Measurements from ENCODE around the gene DDX47. TPM values are rescaled to one million over a fixed set of nuclear protein-coding genes. Genes with fewer than 3 reads are reported as not detected.

Gene DDX47
- total and polyA plus RNA-seq, 4 donors, result 23.8 to 46.0 (median 41.7) TPM

- Histone ChIP-seq H3K27me3 (ENCODE audit: control insufficient read depth in 1 of 2, insufficient read depth in 2 of 2, low read length in 1 of 2) (no peaks in the 10 kb centered on the region), H3K4me3 (ENCODE audit: low read length in 2 of 2) (peak overlapping the region in 1 of 2 donors; percentile 28), H3K4me1 (ENCODE audit: control insufficient read depth in 1 of 2, insufficient read depth in 2 of 2, low read length in 2 of 2) (peaks cover 3 to 6% of the 10 kb centered on the region in 2 donors), H3K36me3 (ENCODE audit: control insufficient read depth in 1 of 2, insufficient read depth in 2 of 2, low read length in 1 of 2) (no peaks in the 10 kb centered on the region), H3K9me3 (ENCODE audit: control insufficient read depth, low read length) (no peaks in the 10 kb centered on the region), H3K27ac (ENCODE audit: low read depth in 1 of 2, low read length in 2 of 2) (no peak overlapping the region)
- WGBS, 2 donors, result 2 to 4% methylated on average over 7 of the region's 7 CpGs
- DNase-seq, result no peak
- no peak for ATAC-seq (ENCODE audit: low FRiP score)
- intact Hi-C loops (cut with DNase I), result no loop called here
Measured at GRCh38 chr12:12791756-12792369, 21.3 kb upstream of the DDX47 start.

GRCh38 chr12:12792421-12792820 is 20.7 kb upstream of the DDX47 start:
- intact Hi-C loops (cut with DNase I), result no loop called here
- no peak for DNase-seq
- Histone ChIP-seq H3K4me1 (ENCODE audit: control insufficient read depth in 1 of 2, insufficient read depth in 2 of 2, low read length in 2 of 2) (peaks cover 3 to 6% of the 10 kb centered on the region in 2 donors), H3K27ac (ENCODE audit: low read depth in 1 of 2, low read length in 2 of 2) (no peak overlapping the region), H3K36me3 (ENCODE audit: control insufficient read depth in 1 of 2, insufficient read depth in 2 of 2, low read length in 1 of 2) (no peaks in the 10 kb centered on the region), H3K27me3 (ENCODE audit: control insufficient read depth in 1 of 2, insufficient read depth in 2 of 2, low read length in 1 of 2) (no peaks in the 10 kb centered on the region), H3K9me3 (ENCODE audit: control insufficient read depth, low read length) (no peaks in the 10 kb centered on the region), H3K4me3 (ENCODE audit: low read length in 2 of 2) (no peak overlapping the region)
- 46 to 49% methylated on average over 6 of the region's 6 CpGs for WGBS, 2 donors
- no peak for ATAC-seq (ENCODE audit: low FRiP score)

- Histone ChIP-seq H3K4me1 (ENCODE audit: control insufficient read depth in 1 of 2, insufficient read depth in 2 of 2, low read length in 2 of 2) (peaks cover 0 to 6% of the 10 kb centered on the region in 2 donors), H3K36me3 (ENCODE audit: control insufficient read depth in 1 of 2, insufficient read depth in 2 of 2, low read length in 1 of 2) (no peaks in the 10 kb centered on the region), H3K27me3 (ENCODE audit: control insufficient read depth in 1 of 2, insufficient read depth in 2 of 2, low read length in 1 of 2) (no peaks in the 10 kb centered on the region), H3K4me3 (ENCODE audit: low read length in 2 of 2) (no peak overlapping the region), H3K27ac (ENCODE audit: low read depth in 1 of 2, low read length in 2 of 2) (no peak overlapping the region), H3K9me3 (ENCODE audit: control insufficient read depth, low read length) (no peaks in the 10 kb centered on the region)
- WGBS, 2 donors, result 96 to 98% methylated on average over 2 of the region's 2 CpGs
- no peak for DNase-seq
- no peak for ATAC-seq (ENCODE audit: low FRiP score)
- intact Hi-C loops (cut with DNase I), result no loop called here
Measured at GRCh38 chr12:12794686-12795085, 18.5 kb upstream of the DDX47 start.

GRCh38 chr12:12796171-12796570 is 17.0 kb upstream of the DDX47 start:
- intact Hi-C loops (cut with DNase I), result no loop called here
- WGBS, 2 donors, result 51 to 54% methylated on average over 3 of the region's 3 CpGs
- H3K36me3 ChIP-seq (ENCODE audit: control insufficient read depth in 1 of 2, insufficient read depth in 2 of 2, low read length in 1 of 2), result no peaks in the 10 kb centered on the region
- no peak for DNase-seq
- no peaks in the 10 kb centered on the region for H3K9me3 ChIP-seq (ENCODE audit: control insufficient read depth, low read length)
- H3K27ac ChIP-seq (ENCODE audit: low read depth in 1 of 2, low read length in 2 of 2), result no peak overlapping the region
- no peaks in the 10 kb centered on the region for H3K27me3 ChIP-seq (ENCODE audit: control insufficient read depth in 1 of 2, insufficient read depth in 2 of 2, low read length in 1 of 2)
- H3K4me3 ChIP-seq (ENCODE audit: low read length in 2 of 2), result no peak overlapping the region
- ATAC-seq (ENCODE audit: low FRiP score), result no peak
- H3K4me1 ChIP-seq (ENCODE audit: control insufficient read depth in 1 of 2, insufficient read depth in 2 of 2, low read length in 2 of 2), result peaks cover 0 to 6% of the 10 kb centered on the region in 2 donors

GRCh38 chr12:12796928-12797793 is 16.0 kb upstream of the DDX47 start:
- WGBS, 2 donors, result 94 to 97% methylated on average over 9 of the region's 9 CpGs

GRCh38 chr12:12797794-12798152 is 15.4 kb upstream of the DDX47 start:
- Histone ChIP-seq H3K4me3 (ENCODE audit: low read length in 2 of 2) (no peak overlapping the region), H3K4me1 (ENCODE audit: control insufficient read depth in 1 of 2, insufficient read depth in 2 of 2, low read length in 2 of 2) (no peaks in the 10 kb centered on the region), H3K9me3 (ENCODE audit: control insufficient read depth, low read length) (no peaks in the 10 kb centered on the region), H3K36me3 (ENCODE audit: control insufficient read depth in 1 of 2, insufficient read depth in 2 of 2, low read length in 1 of 2) (no peaks in the 10 kb centered on the region), H3K27me3 (ENCODE audit: control insufficient read depth in 1 of 2, insufficient read depth in 2 of 2, low read length in 1 of 2) (no peaks in the 10 kb centered on the region), H3K27ac (ENCODE audit: low read depth in 1 of 2, low read length in 2 of 2) (no peak overlapping the region)
- intact Hi-C loops (cut with DNase I), result no loop called here
- DNase-seq, result no peak
- 88 to 94% methylated on average over 3 of the region's 3 CpGs for WGBS, 2 donors
- no peak for ATAC-seq (ENCODE audit: low FRiP score)

More at GRCh38 chr12:12796928-12797793, 16.0 kb upstream of the DDX47 start:
- intact Hi-C loops (cut with DNase I), result no loop called here
- Histone ChIP-seq H3K9me3 (ENCODE audit: control insufficient read depth, low read length) (no peaks in the 10 kb centered on the region), H3K36me3 (ENCODE audit: control insufficient read depth in 1 of 2, insufficient read depth in 2 of 2, low read length in 1 of 2) (no peaks in the 10 kb centered on the region), H3K27me3 (ENCODE audit: control insufficient read depth in 1 of 2, insufficient read depth in 2 of 2, low read length in 1 of 2) (no peaks in the 10 kb centered on the region), H3K4me1 (ENCODE audit: control insufficient read depth in 1 of 2, insufficient read depth in 2 of 2, low read length in 2 of 2) (peaks cover 0 to 3% of the 10 kb centered on the region in 2 donors), H3K27ac (ENCODE audit: low read depth in 1 of 2, low read length in 2 of 2) (no peak overlapping the region), H3K4me3 (ENCODE audit: low read length in 2 of 2) (no peak overlapping the region)
- no peak for DNase-seq
- no peak for ATAC-seq (ENCODE audit: low FRiP score)

GRCh38 chr12:12798480-12798879 is 14.7 kb upstream of the DDX47 start:
- Histone ChIP-seq H3K9me3 (ENCODE audit: control insufficient read depth, low read length) (no peaks in the 10 kb centered on the region), H3K4me1 (ENCODE audit: control insufficient read depth in 1 of 2, insufficient read depth in 2 of 2, low read length in 2 of 2) (no peaks in the 10 kb centered on the region), H3K27ac (ENCODE audit: low read depth in 1 of 2, low read length in 2 of 2) (no peak overlapping the region), H3K4me3 (ENCODE audit: low read length in 2 of 2) (no peak overlapping the region), H3K27me3 (ENCODE audit: control insufficient read depth in 1 of 2, insufficient read depth in 2 of 2, low read length in 1 of 2) (no peaks in the 10 kb centered on the region), H3K36me3 (ENCODE audit: control insufficient read depth in 1 of 2, insufficient read depth in 2 of 2, low read length in 1 of 2) (no peaks in the 10 kb centered on the region)
- DNase-seq, result no peak
- intact Hi-C loops (cut with DNase I), result no loop called here
- no peak for ATAC-seq (ENCODE audit: low FRiP score)
- 93 to 100% methylated on average over 1 of the region's 1 CpG for WGBS, 2 donors

- Histone ChIP-seq H3K4me1 (ENCODE audit: control insufficient read depth in 1 of 2, insufficient read depth in 2 of 2, low read length in 2 of 2) (no peaks in the 10 kb centered on the region), H3K27me3 (ENCODE audit: control insufficient read depth in 1 of 2, insufficient read depth in 2 of 2, low read length in 1 of 2) (no peaks in the 10 kb centered on the region), H3K36me3 (ENCODE audit: control insufficient read depth in 1 of 2, insufficient read depth in 2 of 2, low read length in 1 of 2) (no peaks in the 10 kb centered on the region), H3K9me3 (ENCODE audit: control insufficient read depth, low read length) (no peaks in the 10 kb centered on the region), H3K27ac (ENCODE audit: low read depth in 1 of 2, low read length in 2 of 2) (no peak overlapping the region), H3K4me3 (ENCODE audit: low read length in 2 of 2) (no peak overlapping the region)
- ATAC-seq (ENCODE audit: low FRiP score), result no peak
- no peak for DNase-seq
- 68 to 70% methylated on average over 8 of the region's 8 CpGs for WGBS, 2 donors
- intact Hi-C loops (cut with DNase I), result no loop called here
Measured at GRCh38 chr12:12799163-12799920, 13.8 kb upstream of the DDX47 start.
